Measurements from ENCODE around the gene PTGES.

The PTGES gene

GRCh38 chr9:129692534-129692933, 60.3 kb downstream of the PTGES start:
- no peak for DNase-seq (ENCODE audit: low read depth in 2 of 2)
